CD4-positive, alpha-beta T cell treated with Interleukin-12 subunit alpha and Interleukin-12 subunit beta, for 1 hour (primary cell): ENCODE results near the gene TPSB2.

Experiments used
- DNase-seq: peaks from one replicate; pipeline ENCODE4 v3.0.0-alpha.2; 2020

Gene TPSB2

GRCh38 chr16:1218930-1219611 lies 10.9 kb downstream of the TPSB2 start:
- no peak for DNase-seq

DNA sequence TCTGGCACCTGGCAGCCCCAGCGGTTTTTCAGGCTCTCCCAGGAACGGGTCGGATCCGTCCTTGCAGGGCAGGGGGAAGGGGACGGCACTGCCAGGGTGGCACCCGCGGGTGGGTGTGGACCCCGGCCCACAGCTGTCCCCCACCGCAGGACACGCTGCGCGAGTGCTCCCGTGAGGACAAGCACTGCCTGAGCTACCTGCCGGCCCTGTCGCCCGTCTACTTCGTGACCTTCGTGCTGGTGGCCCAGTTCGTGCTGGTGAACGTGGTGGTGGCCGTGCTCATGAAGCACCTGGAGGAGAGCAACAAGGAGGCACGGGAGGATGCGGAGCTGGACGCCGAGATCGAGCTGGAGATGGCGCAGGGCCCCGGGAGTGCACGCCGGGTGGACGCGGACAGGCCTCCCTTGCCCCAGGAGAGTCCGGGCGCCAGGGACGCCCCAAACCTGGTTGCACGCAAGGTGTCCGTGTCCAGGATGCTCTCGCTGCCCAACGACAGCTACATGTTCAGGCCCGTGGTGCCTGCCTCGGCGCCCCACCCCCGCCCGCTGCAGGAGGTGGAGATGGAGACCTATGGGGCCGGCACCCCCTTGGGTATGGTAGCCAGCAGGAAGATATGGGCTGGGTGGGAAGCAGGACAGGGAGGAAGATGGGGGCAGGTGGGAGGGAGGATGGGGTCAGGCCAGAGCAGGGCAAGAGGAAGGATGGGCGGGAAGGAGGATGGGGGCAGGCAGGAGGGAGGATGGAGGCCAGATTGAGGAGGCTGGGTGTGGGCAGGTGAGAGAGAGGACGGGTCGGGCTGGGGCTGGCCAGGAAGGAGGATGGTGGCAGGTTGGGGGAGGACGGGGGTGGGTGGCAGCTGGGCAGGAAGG lies 11.7 kb downstream of the TPSB2 start:
- no peak for DNase-seq

- DNase-seq = no peak
Measured at GRCh38 chr16:1217526-1217925, 12.5 kb downstream of the TPSB2 start.

GRCh38 chr16:1216681-1217400 lies 13.1 kb downstream of the TPSB2 start:
- DNase-seq = no peak

DNA sequence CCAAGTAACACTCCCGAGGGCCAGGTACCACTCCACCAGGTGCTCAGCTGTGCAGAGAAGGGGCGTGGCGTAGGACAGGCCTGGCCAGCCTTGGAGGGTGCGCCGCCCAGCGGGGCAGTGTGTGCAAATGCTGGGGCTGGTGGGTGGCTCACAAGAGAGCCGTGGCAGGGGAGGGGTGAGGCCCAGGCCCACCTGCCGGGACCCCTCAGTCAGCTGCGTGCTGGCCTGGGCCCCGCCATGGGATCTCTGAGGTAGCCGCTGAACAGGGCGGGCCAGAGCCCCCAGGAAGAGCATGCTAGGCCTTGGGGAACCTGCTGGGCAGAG lies 13.7 kb downstream of the TPSB2 start:
- DNase-seq = no peak

- no peak for DNase-seq
Measured at GRCh38 chr16:1215574-1216295, 14.2 kb downstream of the TPSB2 start.

DNA sequence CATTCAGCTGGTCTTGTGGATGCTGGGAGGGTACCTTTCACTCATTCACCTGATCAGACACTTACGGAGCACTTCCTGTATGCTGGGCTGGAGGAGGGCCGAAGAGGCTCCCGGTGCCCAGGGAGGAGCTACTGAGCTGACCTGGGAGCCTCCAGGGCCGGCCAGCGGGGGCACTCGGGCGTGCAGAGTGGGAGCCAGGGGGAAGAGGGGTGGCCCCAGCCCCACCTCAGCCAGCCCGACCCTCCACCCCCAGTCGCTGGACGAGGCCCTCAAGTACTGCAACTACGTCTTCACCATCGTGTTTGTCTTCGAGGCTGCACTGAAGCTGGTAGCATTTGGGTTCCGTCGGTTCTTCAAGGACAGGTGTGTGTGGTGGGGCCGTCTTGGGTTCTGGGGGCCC lies 15.3 kb downstream of the TPSB2 start:
- DNase-seq = no peak

GRCh38 chr16:1213796-1214372 lies 16.1 kb downstream of the TPSB2 start:
- no peak for DNase-seq

DNA sequence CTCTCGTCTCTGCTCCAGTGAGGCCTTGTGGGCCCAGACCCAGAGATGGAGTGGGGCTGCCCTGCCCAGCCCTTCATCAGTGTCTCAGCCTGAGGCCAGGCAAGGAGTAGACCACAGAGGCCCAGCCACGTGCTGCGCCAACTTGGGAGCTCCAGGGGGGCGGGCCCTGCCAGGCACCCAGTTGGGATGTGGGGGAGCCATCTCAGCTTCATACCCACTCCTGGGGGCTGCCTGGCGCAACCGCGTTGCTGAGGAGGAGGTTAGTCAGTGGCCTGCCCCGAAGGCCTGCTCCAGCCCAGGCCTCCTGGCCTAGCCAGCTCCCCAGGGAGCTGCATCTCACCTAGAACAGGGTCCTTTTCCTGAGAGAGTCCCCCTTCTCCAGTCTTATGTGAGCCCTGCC lies 16.8 kb downstream of the TPSB2 start:
- no peak for DNase-seq

GRCh38 chr16:1212616-1213194 lies 17.3 kb downstream of the TPSB2 start:
- no peak for DNase-seq

- no peak for DNase-seq
Measured at GRCh38 chr16:1211451-1212268, 18.3 kb downstream of the TPSB2 start.

- DNase-seq = no peak
Measured at GRCh38 chr16:1210461-1210860, 19.5 kb downstream of the TPSB2 start.

DNA sequence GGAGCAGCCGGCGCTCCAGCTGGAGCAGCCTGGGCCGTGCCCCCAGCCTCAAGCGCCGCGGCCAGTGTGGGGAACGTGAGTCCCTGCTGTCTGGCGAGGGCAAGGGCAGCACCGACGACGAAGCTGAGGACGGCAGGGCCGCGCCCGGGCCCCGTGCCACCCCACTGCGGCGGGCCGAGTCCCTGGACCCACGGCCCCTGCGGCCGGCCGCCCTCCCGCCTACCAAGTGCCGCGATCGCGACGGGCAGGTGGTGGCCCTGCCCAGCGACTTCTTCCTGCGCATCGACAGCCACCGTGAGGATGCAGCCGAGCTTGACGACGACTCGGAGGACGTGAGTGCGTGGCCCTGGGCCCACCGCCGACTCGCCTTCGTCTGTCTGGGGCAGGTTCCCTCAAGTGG lies 20.9 kb downstream of the TPSB2 start:
- DNase-seq = no peak

GRCh38 chr16:1208239-1208830 lies 21.6 kb downstream of the TPSB2 start:
- DNase-seq = peak; percentile 14

DNA sequence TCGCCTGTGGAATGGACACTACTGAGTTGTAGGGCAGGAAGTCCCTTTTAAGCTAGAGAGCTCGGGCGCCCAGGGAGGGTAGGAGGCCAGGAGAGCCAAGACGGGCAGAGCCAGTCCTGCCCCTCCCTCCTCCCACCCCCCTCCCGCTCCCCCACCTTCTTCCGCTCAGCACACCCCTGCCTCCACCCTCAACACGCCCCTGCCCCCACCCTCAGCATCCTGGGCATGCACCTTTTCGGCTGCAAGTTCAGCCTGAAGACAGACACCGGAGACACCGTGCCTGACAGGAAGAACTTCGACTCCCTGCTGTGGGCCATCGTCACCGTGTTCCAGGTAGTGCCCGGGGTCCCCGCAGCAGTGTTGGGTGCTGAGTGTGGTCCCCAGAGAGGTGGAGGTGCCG lies 23.2 kb downstream of the TPSB2 start:
- peak; percentile 27 for DNase-seq

DNA sequence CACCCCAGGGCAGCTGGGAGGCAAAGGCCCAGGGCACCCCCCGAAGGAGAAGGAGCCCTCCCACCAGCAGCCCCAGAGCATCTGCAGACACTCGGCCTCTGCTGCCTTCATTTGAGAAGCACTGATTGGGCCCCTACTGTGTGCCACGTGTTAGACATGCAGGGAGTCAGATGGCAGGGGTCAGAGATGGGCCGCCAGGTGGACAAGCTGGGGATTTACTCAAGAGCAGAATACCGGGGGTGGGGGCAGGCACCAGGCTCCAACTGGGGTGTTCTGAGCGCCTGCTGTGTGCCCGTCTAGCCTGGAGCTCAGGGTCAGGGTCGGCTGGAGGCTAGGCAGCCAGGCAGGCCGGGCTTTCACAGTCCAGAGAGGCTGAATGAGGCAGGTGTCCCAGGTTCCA lies 23.7 kb downstream of the TPSB2 start:
- no peak for DNase-seq

- DNase-seq = no peak
Measured at GRCh38 chr16:1204933-1205332, 25.1 kb downstream of the TPSB2 start.

- no peak for DNase-seq
Measured at GRCh38 chr16:1202274-1202673, 27.7 kb downstream of the TPSB2 start.

DNA sequence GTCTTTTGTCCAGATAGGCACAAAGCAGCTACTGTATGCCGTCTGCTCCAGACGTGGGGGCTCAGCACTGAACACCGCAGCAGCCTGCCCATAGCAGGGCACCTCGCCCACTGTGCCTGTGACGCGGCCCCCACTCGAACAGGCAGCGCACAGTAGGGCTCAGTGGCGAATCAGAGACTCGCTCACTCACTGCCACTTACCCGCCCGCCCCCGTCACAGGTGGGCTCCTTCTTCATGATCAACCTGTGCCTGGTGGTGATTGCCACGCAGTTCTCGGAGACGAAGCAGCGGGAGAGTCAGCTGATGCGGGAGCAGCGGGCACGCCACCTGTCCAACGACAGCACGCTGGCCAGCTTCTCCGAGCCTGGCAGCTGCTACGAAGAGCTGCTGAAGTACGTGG lies 28.5 kb downstream of the TPSB2 start:
- no peak for DNase-seq

- no peak for DNase-seq
Measured at GRCh38 chr16:1200014-1200627, 29.9 kb downstream of the TPSB2 start.
